HG03354 (cell line): Measurements from ENCODE around the gene RAB38.

ENCODE experiments used
- ATAC-seq: cut with Tn5 transposase; IDR thresholded peaks from one replicate; pipeline ENCODE4 v1.9.1; 2021; ENCODE audit warnings: mild to moderate bottlenecking; ENCODE audit not compliant: unreplicated experiment, poor library complexity, severe bottlenecking

RAB38 gene

GRCh38 chr11:88105951-88106350 lies 69.3 kb downstream of the RAB38 start:
- ATAC-seq = peak; percentile 46

GRCh38 chr11:88105526-88105925 lies 69.7 kb downstream of the RAB38 start:
- ATAC-seq = no peak

GRCh38 chr11:88104408-88104807 lies 70.8 kb downstream of the RAB38 start:
- ATAC-seq = peak; percentile 55

- ATAC-seq = peak; percentile 84
Measured at GRCh38 chr11:88103337-88104206, 71.7 kb downstream of the RAB38 start.

- no peak for ATAC-seq
Measured at GRCh38 chr11:88102598-88102934, 72.7 kb downstream of the RAB38 start.

GRCh38 chr11:88101881-88102597 lies 73.2 kb downstream of the RAB38 start:
- ATAC-seq = no peak

GRCh38 chr11:88100151-88100550 lies 75.1 kb downstream of the RAB38 start:
- ATAC-seq = no peak

- no peak for ATAC-seq
Measured at GRCh38 chr11:88098289-88098688, 77.0 kb downstream of the RAB38 start.

GRCh38 chr11:88089134-88089533 lies 86.1 kb downstream of the RAB38 start:
- ATAC-seq = no peak

GRCh38 chr11:88087337-88087736 lies 87.9 kb downstream of the RAB38 start:
- no peak for ATAC-seq

- ATAC-seq = no peak
Measured at GRCh38 chr11:88086297-88086696, 88.9 kb downstream of the RAB38 start.

- ATAC-seq = no peak
Measured at GRCh38 chr11:88070437-88070836, 104.8 kb downstream of the RAB38 start.

- no peak for ATAC-seq
Measured at GRCh38 chr11:88068848-88069554, 106.2 kb downstream of the RAB38 start.

GRCh38 chr11:88066090-88066489 lies 109.2 kb downstream of the RAB38 start:
- ATAC-seq = no peak

- ATAC-seq = no peak
Measured at GRCh38 chr11:88064097-88064705, 111.0 kb downstream of the RAB38 start.
